Thyroid gland (tissue), 4 donors: ENCODE results near the gene ST3GAL4.

Experiments
- POLR2A ChIP-seq, 2 donors: fragments of 450-650 bp; IDR thresholded peaks; one replicate each; pipeline ENCODE4 v1.6.1; 2017; ENCODE audit warnings: antibody characterized with exemption in 2 of 2, mild to moderate bottlenecking in 2 of 2, moderate library complexity in 1 of 2
- TF ChIP-seq, protein P1 (sequence below), 6 experiments: fragments of 200-600 bp in 3 of 6; fragments of 450-650 bp in 3 of 6; sonication (generic) in 3 of 6; IDR thresholded peaks; one replicate each; pipeline ENCODE4 v1.5.1; 2016 to 2019; ENCODE audit warnings: antibody characterized with exemption in 6 of 6, mild to moderate bottlenecking in 2 of 6, inconsistent platforms in 1 of 6, moderate library complexity in 1 of 6

DNA sequence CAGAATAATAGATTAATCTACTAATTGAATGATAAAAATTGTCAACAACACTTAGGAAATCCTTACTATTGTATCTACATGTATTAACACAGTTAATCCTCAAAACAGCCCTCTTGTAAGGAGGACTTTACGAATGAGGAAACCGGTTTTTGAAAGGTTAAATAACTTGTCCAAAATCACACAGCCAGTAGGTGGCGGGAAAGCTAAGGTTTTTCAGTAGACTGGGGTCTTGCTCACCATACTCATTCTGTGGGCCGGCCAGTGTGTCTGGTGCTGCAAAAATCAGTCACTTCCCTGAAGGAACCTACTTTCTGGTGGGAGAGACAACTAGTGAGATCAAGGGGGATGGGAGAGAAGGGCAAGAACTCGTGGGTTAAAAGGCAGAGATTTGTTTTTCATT, 47.8 kb upstream of the ST3GAL4 start:
- no peak for TF ChIP-seq POLR2A (IDR thresholded peaks at IDR 0.05)
- TF ChIP-seq, protein P1, sequence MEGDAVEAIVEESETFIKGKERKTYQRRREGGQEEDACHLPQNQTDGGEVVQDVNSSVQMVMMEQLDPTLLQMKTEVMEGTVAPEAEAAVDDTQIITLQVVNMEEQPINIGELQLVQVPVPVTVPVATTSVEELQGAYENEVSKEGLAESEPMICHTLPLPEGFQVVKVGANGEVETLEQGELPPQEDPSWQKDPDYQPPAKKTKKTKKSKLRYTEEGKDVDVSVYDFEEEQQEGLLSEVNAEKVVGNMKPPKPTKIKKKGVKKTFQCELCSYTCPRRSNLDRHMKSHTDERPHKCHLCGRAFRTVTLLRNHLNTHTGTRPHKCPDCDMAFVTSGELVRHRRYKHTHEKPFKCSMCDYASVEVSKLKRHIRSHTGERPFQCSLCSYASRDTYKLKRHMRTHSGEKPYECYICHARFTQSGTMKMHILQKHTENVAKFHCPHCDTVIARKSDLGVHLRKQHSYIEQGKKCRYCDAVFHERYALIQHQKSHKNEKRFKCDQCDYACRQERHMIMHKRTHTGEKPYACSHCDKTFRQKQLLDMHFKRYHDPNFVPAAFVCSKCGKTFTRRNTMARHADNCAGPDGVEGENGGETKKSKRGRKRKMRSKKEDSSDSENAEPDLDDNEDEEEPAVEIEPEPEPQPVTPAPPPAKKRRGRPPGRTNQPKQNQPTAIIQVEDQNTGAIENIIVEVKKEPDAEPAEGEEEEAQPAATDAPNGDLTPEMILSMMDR (IDR thresholded peaks at IDR 0.05): no peak
